ENCODE data around the gene IFT80.

The IFT80 gene

DNA sequence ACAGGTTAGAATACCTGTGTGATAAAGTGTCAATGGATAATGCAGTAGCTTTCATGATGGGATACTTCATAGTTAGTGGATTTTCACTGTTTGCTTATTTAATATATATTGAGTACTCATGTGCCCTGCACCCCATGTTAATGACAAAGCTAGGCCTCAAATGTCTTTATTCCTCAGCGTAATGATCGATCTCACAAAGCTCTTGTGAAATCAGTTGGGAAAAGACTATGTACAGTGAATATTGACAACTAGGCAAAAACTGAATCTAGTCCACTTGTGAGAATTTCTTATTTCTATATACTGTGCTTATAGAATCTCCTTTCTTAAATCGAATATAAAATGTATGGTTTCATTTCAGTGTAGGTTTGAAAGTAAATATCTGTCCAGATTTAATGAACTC lies 18.3 kb upstream of the IFT80 start:
- DNase-seq (ENCODE audit: insufficient read length) (no peak), FAIRE-seq (no peak)
- TF ChIP-seq POLR2AphosphoS5 (IDR thresholded peaks at IDR 0.05; ENCODE audit: low read depth, low read length), result no peak
- TF ChIP-seq POLR2A (IDR thresholded peaks at IDR 0.05; ENCODE audit: low read depth, low read length), result no peak
- TF ChIP-seq TAF1 (IDR thresholded peaks at IDR 0.05; ENCODE audit: borderline replicate concordance, low read depth, low read length), result no peak

DNA sequence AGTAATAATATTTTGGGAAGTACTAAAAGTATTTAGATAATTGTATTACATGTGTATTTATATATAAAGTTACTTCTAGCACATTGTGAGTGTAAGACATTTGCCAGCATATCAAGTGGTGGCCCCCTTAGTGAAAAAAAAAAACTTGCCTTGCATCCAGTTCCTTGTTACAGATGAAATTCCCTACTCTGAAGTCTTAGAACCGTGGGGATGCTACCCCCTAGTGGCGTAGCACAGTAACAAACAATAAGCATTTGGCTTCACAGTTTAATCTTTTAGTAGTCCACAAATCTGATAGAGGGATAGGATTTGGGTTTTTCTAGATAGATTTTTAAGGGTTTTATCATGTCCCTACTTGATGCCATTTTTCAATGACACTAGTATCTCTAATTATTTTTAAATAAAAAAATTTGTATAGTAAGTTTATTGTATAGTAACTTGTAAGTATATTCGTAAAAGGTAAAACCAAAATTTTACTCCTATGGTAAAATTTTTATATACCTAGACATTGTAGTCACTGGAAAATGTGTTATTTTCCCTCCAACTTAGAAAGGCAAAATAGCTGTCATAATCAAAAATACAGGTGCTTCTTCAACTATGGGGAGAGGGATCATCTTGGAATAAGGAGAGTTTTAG lies 14.7 kb upstream of the IFT80 start:
- DNase-seq (ENCODE audit: insufficient read length), result no peak

DNA sequence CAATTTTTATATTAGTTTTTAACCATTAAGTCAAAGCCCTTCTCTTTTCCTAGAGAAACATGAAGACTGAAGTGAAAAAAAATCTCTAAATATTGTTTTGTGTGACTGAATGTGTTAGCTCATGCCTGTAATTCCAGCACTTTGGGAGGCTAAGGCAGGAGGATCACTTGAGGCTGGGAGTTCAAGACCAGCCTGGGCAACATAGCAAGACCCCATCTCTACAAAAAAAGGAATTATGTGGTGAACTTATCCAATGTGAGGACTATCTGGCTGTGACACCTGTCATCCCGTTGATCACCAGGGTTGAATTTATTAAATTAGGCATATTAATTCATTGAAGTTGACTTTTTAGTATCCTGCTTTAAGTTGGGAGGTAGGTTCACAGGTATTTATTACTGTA lies 13.5 kb upstream of the IFT80 start:
- no peak for DNase-seq (ENCODE audit: insufficient read length)
- no peak for TF ChIP-seq POLR2AphosphoS5 (IDR thresholded peaks at IDR 0.05; ENCODE audit: low read depth, low read length)
- TF ChIP-seq POLR2A (IDR thresholded peaks at IDR 0.05; ENCODE audit: low read depth, low read length), result no peak
- TF ChIP-seq TAF1 (IDR thresholded peaks at IDR 0.05; ENCODE audit: borderline replicate concordance, low read depth, low read length), result no peak
- FAIRE-seq, result no peak

More for the DNA sequence above, 14.7 kb upstream of the IFT80 start:
- peak; percentile 33 for FAIRE-seq
- TF ChIP-seq POLR2A (IDR thresholded peaks at IDR 0.05; ENCODE audit: low read depth, low read length), result no peak
- no peak for TF ChIP-seq POLR2AphosphoS5 (IDR thresholded peaks at IDR 0.05; ENCODE audit: low read depth, low read length)
- no peak for TF ChIP-seq TAF1 (IDR thresholded peaks at IDR 0.05; ENCODE audit: borderline replicate concordance, low read depth, low read length)

DNA sequence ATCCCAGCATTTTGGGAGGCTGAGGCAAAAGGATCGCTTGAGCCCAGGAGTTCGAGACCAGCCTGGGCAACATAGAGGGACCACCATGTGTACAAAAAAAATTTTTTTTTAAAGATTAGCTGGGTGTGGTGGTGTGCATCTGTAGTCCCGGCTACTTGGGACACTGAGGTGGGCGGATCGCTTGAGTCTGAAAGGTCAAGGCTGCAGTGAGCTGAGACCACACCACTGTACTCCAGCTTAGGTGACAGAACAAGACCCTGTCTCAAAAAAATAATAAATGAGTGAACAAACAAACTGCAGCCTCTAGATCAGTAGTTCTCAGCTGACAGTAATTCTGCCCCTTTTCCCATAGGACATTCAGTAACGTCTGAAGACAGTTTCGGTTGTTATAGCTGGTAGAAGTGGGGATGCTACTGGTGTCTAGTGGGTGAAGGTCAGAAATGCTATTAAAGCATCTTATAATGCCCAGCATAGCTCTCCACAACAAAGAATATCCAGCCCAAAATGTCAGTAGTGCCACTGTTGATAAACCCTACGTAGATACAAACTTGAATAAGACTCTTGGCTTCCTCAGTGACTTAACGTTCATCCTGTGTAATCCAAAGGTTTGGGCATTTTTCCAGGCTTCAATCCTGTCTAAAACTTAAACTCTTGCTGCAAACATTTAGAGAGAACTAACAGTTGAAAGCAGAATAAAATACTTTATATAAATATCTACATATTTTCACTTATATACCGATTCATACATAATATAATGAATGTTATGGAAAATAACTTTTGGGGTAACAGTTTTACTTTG lies 11.0 kb upstream of the IFT80 start:
- TF ChIP-seq POLR2AphosphoS5 (IDR thresholded peaks at IDR 0.05; ENCODE audit: low read depth, low read length) (no peak; the same call in 1 of the 2 replicates), POLR2A (IDR thresholded peaks at IDR 0.05; ENCODE audit: low read depth, low read length) (0 out of 2 replicates have a peak, but pooled peaks have one; percentile 31), TAF1 (IDR thresholded peaks at IDR 0.05; ENCODE audit: borderline replicate concordance, low read depth, low read length) (no peak)
- no peak for FAIRE-seq
- no peak for DNase-seq (ENCODE audit: insufficient read length)

DNA sequence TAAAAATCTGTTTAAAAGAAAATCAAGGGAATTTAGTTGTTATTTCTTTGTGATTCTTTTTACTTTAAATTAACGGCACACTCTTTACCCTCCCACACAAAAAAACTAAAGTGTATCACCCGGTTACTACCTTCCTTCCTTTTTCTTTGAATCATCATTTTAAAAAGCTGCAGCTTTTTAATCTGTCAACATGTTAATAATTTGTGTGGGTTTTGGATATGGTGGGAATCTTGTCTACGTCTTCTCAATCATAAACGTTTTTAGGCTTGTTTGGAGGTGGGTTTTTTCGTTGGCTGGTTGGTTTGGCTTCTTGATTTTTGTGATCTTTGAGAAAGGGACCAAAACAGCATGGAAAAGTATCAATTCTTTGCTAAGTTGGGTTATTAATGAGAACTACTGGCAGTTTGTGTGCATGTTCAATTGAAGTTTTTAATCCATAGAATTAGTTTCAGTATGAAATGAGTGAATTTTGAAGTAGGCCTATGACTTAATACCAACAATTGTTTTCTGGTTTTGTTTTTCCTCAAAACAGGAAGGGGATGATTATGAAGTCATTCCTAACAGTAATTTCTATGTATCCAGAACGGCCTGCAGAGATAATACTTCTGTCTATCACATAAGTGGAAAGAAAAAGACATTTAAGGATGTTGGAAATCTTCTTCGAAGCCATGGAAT lies 4.9 kb upstream of the IFT80 start:
- DNase-seq (ENCODE audit: insufficient read length) (no peak), FAIRE-seq (no peak)
- TF ChIP-seq POLR2A (IDR thresholded peaks at IDR 0.05; ENCODE audit: low read depth, low read length), result no peak

DNA sequence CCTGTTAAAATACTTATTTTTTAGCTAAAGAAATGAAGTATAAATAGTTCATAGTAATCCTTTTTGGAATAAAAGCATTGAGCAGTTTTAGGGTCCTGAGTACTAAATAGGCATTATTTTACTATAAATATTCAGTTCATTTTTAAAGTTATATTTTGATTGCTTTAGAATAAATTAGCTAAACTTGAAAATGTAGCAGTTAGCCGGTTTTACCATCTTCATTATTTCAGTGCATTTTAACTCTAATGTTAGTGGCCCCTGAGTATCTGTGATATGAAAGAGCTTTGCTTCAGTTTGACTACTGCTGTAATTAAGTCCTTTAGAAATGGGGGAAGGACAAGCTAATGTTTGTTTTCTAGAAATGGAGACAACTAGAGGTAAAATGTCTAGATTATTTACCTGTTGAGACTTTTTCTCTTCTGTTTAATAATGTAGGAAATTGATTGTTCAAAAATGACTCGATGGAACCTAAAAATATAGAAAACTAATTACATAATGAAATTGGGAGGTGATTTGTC lies 4.1 kb upstream of the IFT80 start:
- no peak for FAIRE-seq
- TF ChIP-seq POLR2A (IDR thresholded peaks at IDR 0.05; ENCODE audit: low read depth, low read length), result no peak
- no peak for TF ChIP-seq TAF1 (IDR thresholded peaks at IDR 0.05; ENCODE audit: borderline replicate concordance, low read depth, low read length)
- no peak for TF ChIP-seq POLR2AphosphoS5 (IDR thresholded peaks at IDR 0.05; ENCODE audit: low read depth, low read length)

DNA sequence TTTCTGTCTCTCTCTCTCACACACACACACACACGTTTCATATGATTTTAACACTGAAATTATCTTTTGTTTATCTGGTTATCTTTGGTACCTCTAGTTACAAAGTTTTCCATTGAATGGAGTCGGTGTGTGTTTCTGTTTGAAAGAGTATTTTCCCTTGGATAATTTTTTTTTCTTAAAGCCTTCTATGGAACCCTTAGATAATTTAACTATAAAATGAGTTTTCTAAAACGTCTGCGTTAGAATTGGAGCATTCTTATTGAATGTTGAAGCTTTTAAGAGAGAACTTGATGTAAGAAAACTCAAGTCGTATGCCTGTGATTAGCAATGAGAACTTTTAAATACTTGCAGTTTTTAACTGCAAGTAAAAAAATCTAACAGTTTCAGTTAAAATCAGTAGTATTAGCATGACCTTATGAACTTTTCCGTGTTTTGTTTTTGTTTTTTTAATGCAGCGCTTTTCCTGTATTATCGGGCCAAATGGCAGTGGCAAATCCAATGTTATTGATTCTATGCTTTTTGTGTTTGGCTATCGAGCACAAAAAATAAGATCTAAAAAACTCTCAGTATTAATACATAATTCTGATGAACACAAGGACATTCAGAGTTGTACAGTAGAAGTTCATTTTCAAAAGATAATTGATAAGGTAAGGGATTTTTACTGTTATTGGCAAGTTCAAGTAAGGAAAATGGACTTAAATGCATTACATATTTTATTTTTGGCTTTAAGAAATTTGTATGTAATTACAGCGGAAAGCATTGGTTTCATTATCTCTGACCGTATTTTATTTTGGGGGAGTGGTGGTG lies 3.4 kb upstream of the IFT80 start:
- DNase-seq (ENCODE audit: insufficient read length) (no peak), FAIRE-seq (no peak)
- TF ChIP-seq POLR2AphosphoS5 (IDR thresholded peaks at IDR 0.05; ENCODE audit: low read depth, low read length) (no peak), TAF1 (IDR thresholded peaks at IDR 0.05; ENCODE audit: borderline replicate concordance, low read depth, low read length) (no peak), POLR2A (IDR thresholded peaks at IDR 0.05; ENCODE audit: low read depth, low read length) (no peak)

More for the DNA sequence above, 4.1 kb upstream of the IFT80 start:
- DNase-seq (ENCODE audit: insufficient read length), result no peak

DNA sequence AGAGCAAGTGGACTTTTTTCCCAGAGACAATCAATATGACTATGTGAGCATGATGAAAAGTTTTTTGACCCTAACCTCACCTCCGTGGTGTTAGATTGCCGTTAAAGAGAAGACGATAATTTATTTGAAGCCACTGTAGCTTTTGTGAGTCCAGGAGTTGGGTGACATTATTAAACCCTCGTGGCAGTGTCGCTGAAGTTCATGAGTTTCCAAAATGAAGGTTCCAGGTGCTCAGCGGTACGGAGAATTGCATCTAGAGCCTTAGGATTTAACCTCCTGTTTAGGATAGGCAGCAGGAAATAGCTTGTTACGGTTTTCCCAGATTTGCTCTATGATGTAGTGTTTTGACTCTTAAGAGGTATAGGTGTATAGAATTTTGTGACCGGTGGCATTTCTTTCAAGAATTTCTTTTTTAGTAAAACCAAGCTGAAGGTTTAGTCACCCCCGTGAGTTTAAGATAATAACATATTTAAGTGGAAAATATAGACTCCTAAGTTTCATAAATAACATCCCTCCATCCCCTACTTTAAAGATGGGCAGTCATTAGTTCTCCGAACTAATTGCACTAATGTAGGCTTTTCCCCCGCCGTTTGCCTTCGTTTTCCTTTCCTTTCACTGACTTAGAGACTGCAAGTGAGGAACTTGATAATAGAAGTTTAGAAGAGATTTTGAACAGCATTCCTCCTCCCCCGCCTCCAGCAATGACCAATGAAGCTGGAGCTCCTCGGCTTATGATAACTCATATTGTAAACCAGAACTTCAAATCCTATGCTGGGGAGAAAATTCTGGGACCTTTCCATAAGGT lies 2.5 kb upstream of the IFT80 start:
- DNase-seq (ENCODE audit: insufficient read length) (no peak), FAIRE-seq (no peak)
- TF ChIP-seq POLR2AphosphoS5 (IDR thresholded peaks at IDR 0.05; ENCODE audit: low read depth, low read length) (no peak), POLR2A (IDR thresholded peaks at IDR 0.05; ENCODE audit: low read depth, low read length) (no peak), TAF1 (IDR thresholded peaks at IDR 0.05; ENCODE audit: borderline replicate concordance, low read depth, low read length) (no peak)

DNA sequence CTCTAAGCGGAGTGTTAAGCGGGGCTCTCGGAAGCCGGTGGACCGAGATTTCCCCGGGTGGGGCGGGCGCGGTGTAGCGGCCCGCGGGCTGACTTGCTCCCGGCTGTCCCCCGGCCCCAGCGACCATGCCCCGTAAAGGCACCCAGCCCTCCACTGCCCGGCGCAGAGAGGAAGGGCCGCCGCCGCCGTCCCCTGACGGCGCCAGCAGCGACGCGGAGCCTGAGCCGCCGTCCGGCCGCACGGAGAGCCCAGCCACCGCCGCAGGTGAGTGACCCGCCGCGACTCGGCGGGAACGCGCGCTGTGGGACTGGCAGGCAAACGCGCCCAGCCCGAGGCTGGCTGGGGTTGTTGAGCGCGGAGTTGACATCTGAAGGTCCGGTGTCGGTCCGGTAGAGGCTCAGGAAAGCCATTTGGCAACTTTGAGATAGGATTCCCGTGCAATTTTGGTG lies 1.7 kb upstream of the IFT80 start:
- TF ChIP-seq POLR2A (IDR thresholded peaks at IDR 0.05; ENCODE audit: low read depth, low read length) (no peak), POLR2AphosphoS5 (IDR thresholded peaks at IDR 0.05; ENCODE audit: low read depth, low read length) (no peak), TAF1 (IDR thresholded peaks at IDR 0.05; ENCODE audit: borderline replicate concordance, low read depth, low read length) (no peak)
- DNase-seq (ENCODE audit: insufficient read length), result peak; percentile 10
- no peak for FAIRE-seq

DNA sequence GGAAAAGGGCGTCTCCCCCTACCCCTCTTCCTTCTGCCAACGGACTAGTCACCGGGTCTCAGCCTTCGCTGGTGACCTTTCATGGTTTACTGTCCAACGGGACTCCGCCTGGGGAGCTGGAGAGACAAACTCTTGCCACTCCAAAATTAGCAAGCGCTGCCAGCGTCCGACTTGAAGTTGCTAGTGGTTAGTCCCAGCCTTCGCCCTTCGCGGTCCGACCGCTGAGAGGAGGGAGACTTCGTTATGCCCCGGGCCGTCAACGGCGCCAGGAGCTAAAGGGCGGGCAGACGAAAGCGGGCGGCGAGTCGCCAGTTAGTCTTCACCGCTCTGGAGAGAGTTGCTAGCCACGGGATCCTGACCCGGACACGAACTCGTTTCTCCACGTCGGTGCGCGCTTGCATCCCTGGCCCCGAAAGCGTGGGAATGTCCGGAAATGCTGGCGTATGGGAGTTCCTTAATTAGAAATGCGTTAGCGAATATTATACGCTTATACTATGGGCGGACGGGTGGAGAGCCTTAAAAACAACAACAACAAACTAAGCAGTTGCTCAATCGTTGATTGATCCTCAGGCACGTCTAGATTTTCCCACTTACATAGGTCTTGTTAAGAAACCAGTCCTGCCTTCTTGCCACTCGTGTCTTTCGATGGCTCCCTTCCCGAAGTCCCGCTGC lies 1.1 kb upstream of the IFT80 start:
- no peak for DNase-seq (ENCODE audit: insufficient read length)
- peak; percentile 21 for FAIRE-seq
- TF ChIP-seq TAF1 (IDR thresholded peaks at IDR 0.05; ENCODE audit: borderline replicate concordance, low read depth, low read length), result no peak
- TF ChIP-seq POLR2A (IDR thresholded peaks at IDR 0.05; ENCODE audit: low read depth, low read length), result no peak
- no peak for TF ChIP-seq POLR2AphosphoS5 (IDR thresholded peaks at IDR 0.05; ENCODE audit: low read depth, low read length)

All from GM12892 (cell line).